OCI-LY1 (cell line): ENCODE results near the gene MMS19.

ENCODE experiments used
- H2AFZ ChIP-seq: fragments of 200-600 bp; sonication (generic), shearing (Covaris generic); 2 replicates; pipeline ENCODE4 v1.6.0; 2014; ENCODE audit warnings: antibody characterized with exemption, mild to moderate bottlenecking, low read length
- H3F3A ChIP-seq: fragments of 200-600 bp; sonication (generic), shearing (Covaris generic); 2 replicates; pipeline ENCODE4 v1.6.0; 2014; ENCODE audit warnings: mild to moderate bottlenecking, antibody characterized with exemption, low read length, moderate library complexity; ENCODE audit not compliant: insufficient read depth
- H3K27ac ChIP-seq: fragments of 200-600 bp; sonication (generic); 2 replicates; pipeline ENCODE4 v1.5.1; 2014; ENCODE audit warnings: low read length, mixed run types, mild to moderate bottlenecking, low read depth; ENCODE audit not compliant: poor library complexity, severe bottlenecking
- H3K27me3 ChIP-seq: fragments of 200-600 bp; sonication (generic); 2 replicates; pipeline ENCODE4 v1.6.0; 2014; ENCODE audit warnings: antibody characterized with exemption, mild to moderate bottlenecking, low read length, moderate library complexity; ENCODE audit not compliant: insufficient read depth
- H3K36me3 ChIP-seq: fragments of 200-600 bp; sonication (generic); 2 replicates; pipeline ENCODE4 v1.6.1; 2014; ENCODE audit warnings: mild to moderate bottlenecking, antibody characterized with exemption, low read length, moderate library complexity, mixed read lengths; ENCODE audit not compliant: insufficient read depth
- H3K4me1 ChIP-seq: fragments of 200-600 bp; sonication (generic); 2 replicates; pipeline ENCODE4 v1.5.1; 2014; ENCODE audit warnings: mild to moderate bottlenecking, low read length, moderate library complexity; ENCODE audit not compliant: insufficient read depth, severe bottlenecking
- H3K4me2 ChIP-seq: fragments of 200-600 bp; sonication (generic), shearing (Covaris generic); 2 replicates; pipeline ENCODE4 v1.6.1; 2014; ENCODE audit warnings: low read length
- H3K4me3 ChIP-seq: fragments of 200-600 bp; sonication (generic); 2 replicates; pipeline ENCODE4 v1.5.1; 2014; ENCODE audit warnings: low read length, low read depth, mild to moderate bottlenecking, mixed read lengths; ENCODE audit not compliant: poor library complexity, severe bottlenecking
- H3K79me2 ChIP-seq: fragments of 200-600 bp; shearing (Covaris generic); 2 replicates; pipeline ENCODE4 v1.6.1; 2016; ENCODE audit warnings: mixed run types, low read length, mixed read lengths; ENCODE audit not compliant: insufficient read depth
- H3K9ac ChIP-seq: fragments of 200-600 bp; sonication (generic), shearing (Covaris generic); 2 replicates; pipeline ENCODE4 v1.6.1; 2014; ENCODE audit warnings: mild to moderate bottlenecking, low read length, mixed read lengths
- H3K9me2 ChIP-seq: fragments of 200-600 bp; sonication (generic), shearing (Covaris generic); 2 replicates; pipeline ENCODE4 v1.6.1; 2014; ENCODE audit warnings: low read depth, mild to moderate bottlenecking, low read length, mixed read lengths
- H3K9me3 ChIP-seq: fragments of 200-600 bp; shearing (Covaris generic); 2 replicates; pipeline ENCODE4 v1.6.1; 2014; ENCODE audit warnings: low read length, mixed read lengths
- H4K20me1 ChIP-seq: fragments of 200-600 bp; sonication (generic), shearing (Covaris generic); 2 replicates; pipeline ENCODE4 v1.6.0; 2016; ENCODE audit warnings: mild to moderate bottlenecking, low read length; ENCODE audit not compliant: insufficient read depth
- EZH2 ChIP-seq: fragments of 200-600 bp; sonication (generic), shearing (Covaris generic); IDR thresholded peaks from 2 replicates; pipeline ENCODE4 v1.8.0; 2017; ENCODE audit warnings: borderline replicate concordance, mixed run types, mild to moderate bottlenecking, antibody characterized with exemption, low read length, moderate library complexity, mixed read lengths
- TF ChIP-seq, protein P1 (sequence below): fragments of 200-600 bp; sonication (generic), shearing (Covaris generic); IDR thresholded peaks from 2 replicates; pipeline ENCODE4 v1.5.1; 2017; ENCODE audit warnings: mild to moderate bottlenecking, antibody characterized with exemption, low read length, moderate library complexity, mixed read lengths

MMS19 gene

DNA sequence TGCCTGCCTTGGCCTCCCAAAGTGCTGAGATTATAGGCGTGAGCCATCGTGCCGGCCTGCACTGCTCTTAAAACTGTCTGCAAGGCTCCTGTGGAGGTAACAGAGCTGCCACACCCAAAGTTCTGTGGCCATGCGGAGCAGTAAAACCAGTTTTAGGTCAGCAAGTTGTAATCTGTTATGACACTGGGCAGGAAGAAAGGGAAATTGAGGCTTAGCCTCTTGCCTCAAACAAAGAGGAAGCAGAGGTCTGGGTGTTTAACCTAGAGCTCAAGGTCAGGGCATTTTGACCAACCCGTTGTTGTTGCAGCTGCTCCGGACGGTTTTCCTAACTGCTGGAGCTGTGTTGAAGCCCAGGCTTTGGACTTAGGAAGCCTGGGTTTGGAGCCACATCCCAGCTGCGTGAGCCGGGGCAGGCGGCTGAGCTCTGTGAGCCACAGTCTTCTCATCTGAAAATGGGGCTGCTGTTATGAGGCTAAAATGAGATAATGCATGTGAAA lies 89.7 kb downstream of the MMS19 start:
- TF ChIP-seq EZH2, result no peak
- TF ChIP-seq, protein P1, sequence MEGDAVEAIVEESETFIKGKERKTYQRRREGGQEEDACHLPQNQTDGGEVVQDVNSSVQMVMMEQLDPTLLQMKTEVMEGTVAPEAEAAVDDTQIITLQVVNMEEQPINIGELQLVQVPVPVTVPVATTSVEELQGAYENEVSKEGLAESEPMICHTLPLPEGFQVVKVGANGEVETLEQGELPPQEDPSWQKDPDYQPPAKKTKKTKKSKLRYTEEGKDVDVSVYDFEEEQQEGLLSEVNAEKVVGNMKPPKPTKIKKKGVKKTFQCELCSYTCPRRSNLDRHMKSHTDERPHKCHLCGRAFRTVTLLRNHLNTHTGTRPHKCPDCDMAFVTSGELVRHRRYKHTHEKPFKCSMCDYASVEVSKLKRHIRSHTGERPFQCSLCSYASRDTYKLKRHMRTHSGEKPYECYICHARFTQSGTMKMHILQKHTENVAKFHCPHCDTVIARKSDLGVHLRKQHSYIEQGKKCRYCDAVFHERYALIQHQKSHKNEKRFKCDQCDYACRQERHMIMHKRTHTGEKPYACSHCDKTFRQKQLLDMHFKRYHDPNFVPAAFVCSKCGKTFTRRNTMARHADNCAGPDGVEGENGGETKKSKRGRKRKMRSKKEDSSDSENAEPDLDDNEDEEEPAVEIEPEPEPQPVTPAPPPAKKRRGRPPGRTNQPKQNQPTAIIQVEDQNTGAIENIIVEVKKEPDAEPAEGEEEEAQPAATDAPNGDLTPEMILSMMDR, result no peak
- Histone ChIP-seq H3K27ac (no peak overlapping the region), H2AFZ (no peak overlapping the region), H3F3A (no peaks in the 10 kb centered on the region), H3K79me2 (no peaks in the 10 kb centered on the region), H3K4me2 (no peak overlapping the region), H3K9me2 (no peaks in the 10 kb centered on the region), H3K36me3 (no peaks in the 10 kb centered on the region), H3K4me1 (peaks cover 6% of the 10 kb centered on the region), H3K9me3 (no peaks in the 10 kb centered on the region), H4K20me1 (no peaks in the 10 kb centered on the region), H3K27me3 (no peaks in the 10 kb centered on the region), H3K9ac (no peak overlapping the region), H3K4me3 (no peak overlapping the region)
